Fibroblast of lung (primary cell): ENCODE data around the gene MUC6. TPM values are rescaled to one million over a fixed set of nuclear protein-coding genes. Genes with fewer than 3 reads are reported as not detected.

Experiments
- DNase-seq, 2 donors: peaks; one replicate each; pipeline versions ENCODE4 v3.0.0 to v3.0.0-alpha.2; 2010; ENCODE audit warnings: low read depth in 2 of 2
- H2AFZ ChIP-seq: 2 replicates; pipeline ENCODE4 v1.5.1; 2012; ENCODE audit warnings: low read length, control low read depth, inconsistent platforms
- H3K27ac ChIP-seq: 2 replicates; pipeline ENCODE4 v1.5.1; 2011; ENCODE audit warnings: low read length, control low read depth; ENCODE audit not compliant: insufficient read depth
- H3K27me3 ChIP-seq: 2 replicates; pipeline ENCODE4 v1.5.1; 2011; ENCODE audit warnings: mild to moderate bottlenecking, low read length; ENCODE audit not compliant: control insufficient read depth, insufficient read depth
- H3K36me3 ChIP-seq: 2 replicates; pipeline ENCODE4 v1.5.1; 2011; ENCODE audit warnings: low read length; ENCODE audit not compliant: control insufficient read depth, insufficient read depth
- H3K4me1 ChIP-seq: 2 replicates; pipeline ENCODE4 v1.5.1; 2011; ENCODE audit warnings: low read length; ENCODE audit not compliant: control insufficient read depth, insufficient read depth; ENCODE audit errors: extremely low read depth
- H3K4me2 ChIP-seq: 2 replicates; pipeline ENCODE4 v1.5.1; 2011; ENCODE audit warnings: low read length, control low read depth; ENCODE audit not compliant: insufficient read depth; ENCODE audit errors: extremely low read depth
- H3K4me3 ChIP-seq, 4 experiments: fragments of 200-600 bp in 1 of 4; sonication (generic) in 1 of 4; replicated peaks in 1 of 4; 2 replicates each; pipeline ENCODE4 v1.5.1; 2011 to 2016; ENCODE audit warnings: low read length in 4 of 4, low read depth in 3 of 4, mild to moderate bottlenecking in 3 of 4, control low read depth in 2 of 4, inconsistent platforms in 1 of 4, mixed read lengths in 1 of 4; ENCODE audit not compliant: insufficient read depth in 1 of 4; ENCODE audit errors: control extremely low read depth in 1 of 4
- H3K79me2 ChIP-seq: 2 replicates; pipeline ENCODE4 v1.5.1; 2012; ENCODE audit warnings: mild to moderate bottlenecking, low read length, inconsistent platforms; ENCODE audit not compliant: control insufficient read depth, insufficient read depth
- H3K9ac ChIP-seq: 2 replicates; pipeline ENCODE4 v1.5.1; 2011; ENCODE audit warnings: mild to moderate bottlenecking, low read length, control low read depth; ENCODE audit not compliant: insufficient read depth
- H3K9me3 ChIP-seq: 2 replicates; pipeline ENCODE4 v1.5.1; 2012; ENCODE audit warnings: low read depth, low read length; ENCODE audit not compliant: control insufficient read depth, insufficient read depth
- H4K20me1 ChIP-seq: 2 replicates; pipeline ENCODE4 v1.5.1; 2011; ENCODE audit warnings: low read length; ENCODE audit not compliant: control insufficient read depth, insufficient read depth; ENCODE audit errors: extremely low read depth
- CTCF ChIP-seq, 2 donors: IDR thresholded peaks in 1 of 2; conservative IDR thresholded peaks in 1 of 2; 1 replicate in 1 of 2; 2 replicates in 1 of 2; pipeline ENCODE4 v1.5.1; 2011 to 2012; ENCODE audit warnings: low read length in 2 of 2, control low read depth in 1 of 2, inconsistent platforms in 1 of 2, low read depth in 1 of 2, mild to moderate bottlenecking in 1 of 2
- EZH2 ChIP-seq: IDR thresholded peaks from 2 replicates; pipeline ENCODE4 v1.5.1; 2012; ENCODE audit warnings: low read length, control low read depth, mild to moderate bottlenecking; ENCODE audit errors: missing control alignments
- polyA plus RNA-seq, 2 donors: library from polyadenylated mRNA; depleted of rRNA in 1 of 2; stranded (reverse) in 1 of 2; unstranded in 1 of 2; fragments of >200 nt; gene quantifications; 2 replicates each; pipeline ENCODE4 v1.2.1, GENCODE V29; 2011 to 2012; ENCODE audit warnings: missing spikeins in 1 of 2
- total RNA-seq: library from RNA; depleted of rRNA; stranded (reverse); fragments of >200 nt; gene quantifications from 2 replicates; pipeline ENCODE4 v1.2.1, GENCODE V29; 2014

Gene MUC6
- total and polyA plus RNA-seq, 2 donors (not counting 1 experiment from before 2014, with no cell fraction given) = not detected

GRCh38 chr11:1027483-1028290, 8.8 kb downstream of the MUC6 start:
- Histone ChIP-seq H3K27me3 (no peaks in the 10 kb centered on the region), H3K27ac (no peak overlapping the region), H3K9ac (no peak overlapping the region), H3K79me2 (no peaks in the 10 kb centered on the region), H3K4me3 (no peak overlapping the region), H3K9me3 (no peaks in the 10 kb centered on the region), H2AFZ (no peak overlapping the region), H3K4me1 (no peaks in the 10 kb centered on the region), H4K20me1 (no peaks in the 10 kb centered on the region), H3K36me3 (no peaks in the 10 kb centered on the region), H3K4me2 (no peak overlapping the region)
- DNase-seq = no peak
- TF ChIP-seq EZH2 (no peak), CTCF (conservative IDR thresholded peaks at IDR 0.05 in 1 of 2, IDR thresholded peaks at IDR 0.05 in 1 of 2; ENCODE audit: low read depth in 1 of 2, low read length in 2 of 2) (no peak)

GRCh38 chr11:1026641-1027482, 9.7 kb downstream of the MUC6 start:
- TF ChIP-seq CTCF (conservative IDR thresholded peaks at IDR 0.05 in 1 of 2, IDR thresholded peaks at IDR 0.05 in 1 of 2; ENCODE audit: low read depth in 1 of 2, low read length in 2 of 2) = no peak
- no peak for TF ChIP-seq EZH2
- no peaks in the 10 kb centered on the region for H4K20me1 ChIP-seq
- no peak overlapping the region for H3K4me2 ChIP-seq
- H3K4me1 ChIP-seq = no peaks in the 10 kb centered on the region
- no peak overlapping the region for H2AFZ ChIP-seq
- H3K36me3 ChIP-seq = no peaks in the 10 kb centered on the region
- H3K4me3 ChIP-seq = no peak overlapping the region
- H3K79me2 ChIP-seq = no peaks in the 10 kb centered on the region
- H3K27ac ChIP-seq = no peak overlapping the region
- no peak overlapping the region for H3K9ac ChIP-seq
- no peaks in the 10 kb centered on the region for H3K9me3 ChIP-seq
- DNase-seq = no peak
- no peaks in the 10 kb centered on the region for H3K27me3 ChIP-seq

GRCh38 chr11:1026163-1026450, 10.4 kb downstream of the MUC6 start:
- no peak for DNase-seq
- Histone ChIP-seq H3K36me3 (no peaks in the 10 kb centered on the region), H4K20me1 (no peaks in the 10 kb centered on the region), H3K4me2 (no peak overlapping the region), H3K27me3 (no peaks in the 10 kb centered on the region), H2AFZ (no peak overlapping the region), H3K9ac (no peak overlapping the region), H3K27ac (no peak overlapping the region), H3K4me3 (no peak overlapping the region), H3K9me3 (no peaks in the 10 kb centered on the region), H3K79me2 (no peaks in the 10 kb centered on the region), H3K4me1 (no peaks in the 10 kb centered on the region)
- TF ChIP-seq CTCF (conservative IDR thresholded peaks at IDR 0.05 in 1 of 2, IDR thresholded peaks at IDR 0.05 in 1 of 2; ENCODE audit: low read depth in 1 of 2, low read length in 2 of 2) (no peak), EZH2 (no peak)
